HepG2 (cell line): ENCODE data around the gene MAPRE3. TPM values are rescaled to one million over a fixed set of nuclear protein-coding genes. Genes with fewer than 3 reads are reported as not detected.

Experiments used
- ASH2L ChIP-seq: fragments of 300-600, 200-600 bp; sonication (generic); IDR thresholded peaks from 2 replicates; pipeline ENCODE4 v1.7.0; 2017; ENCODE audit warnings: low read depth, mild to moderate bottlenecking, moderate library complexity, mixed read lengths, low read length; ENCODE audit not compliant: insufficient read length
- ATF5 ChIP-seq: sonication (generic); formaldehyde crosslinking; IDR thresholded peaks from 2 replicates; pipeline ENCODE4 v1.4.0; 2020; ENCODE audit warnings: mild to moderate bottlenecking, low read depth, missing genetic modification reagents
- BCL6 ChIP-seq: IDR thresholded peaks from 2 replicates; pipeline ENCODE4 v1.6.1; 2016; ENCODE audit warnings: missing genetic modification reagents, missing compliant biosample characterization
- CBX2 ChIP-seq, 2 experiments: fragments of 200-600 bp in 1 of 2; sonication (generic); formaldehyde crosslinking in 1 of 2; IDR thresholded peaks; 2 replicates each; pipeline versions ENCODE4 v1.7.0 to v1.8.1; 2018 to 2022; ENCODE audit warnings: low read depth in 2 of 2, low read length in 1 of 2, mild to moderate bottlenecking in 1 of 2, missing genetic modification reagents in 1 of 2
- GLI4 ChIP-seq: sonication (generic); formaldehyde crosslinking; IDR thresholded peaks from 2 replicates; pipeline ENCODE4 v1.5.1; 2020; ENCODE audit warnings: missing genetic modification reagents, mild to moderate bottlenecking, moderate library complexity, borderline replicate concordance
- LCORL ChIP-seq, 2 experiments: fragments of 450-650 bp in 1 of 2; sonication (generic) in 1 of 2; formaldehyde crosslinking in 1 of 2; IDR thresholded peaks; 2 replicates each; pipeline versions ENCODE4 v1.5.0 to v1.6.1; 2017 to 2020; ENCODE audit warnings: antibody characterized with exemption in 1 of 2, missing genetic modification reagents in 1 of 2
- NFYB ChIP-seq: sonication (generic); formaldehyde crosslinking; IDR thresholded peaks from 2 replicates; pipeline ENCODE4 v1.4.0; 2020; ENCODE audit warnings: missing genetic modification reagents
- PHF20 ChIP-seq: sonication (generic); formaldehyde crosslinking; IDR thresholded peaks from 2 replicates; pipeline ENCODE4 v1.5.0; 2020; ENCODE audit warnings: mild to moderate bottlenecking, missing genetic modification reagents
- RELA ChIP-seq: sonication (generic); formaldehyde crosslinking; IDR thresholded peaks from 2 replicates; pipeline ENCODE4 v1.4.0; 2020; ENCODE audit warnings: missing genetic modification reagents
- SAP130 ChIP-seq: IDR thresholded peaks from 2 replicates; pipeline ENCODE4 v1.6.1; 2016; ENCODE audit warnings: low read depth
- SP4 ChIP-seq: sonication (generic); formaldehyde crosslinking; IDR thresholded peaks from 2 replicates; pipeline ENCODE4 v1.8.1; 2023; ENCODE audit warnings: mild to moderate bottlenecking, missing genetic modification reagents
- TGIF2 ChIP-seq: IDR thresholded peaks from 2 replicates; pipeline ENCODE4 v1.6.1; 2016; ENCODE audit warnings: control low read depth, missing compliant biosample characterization
- ZIK1 ChIP-seq: sonication (generic); formaldehyde crosslinking; IDR thresholded peaks from 2 replicates; pipeline ENCODE4 v1.5.0; 2020; ENCODE audit warnings: mild to moderate bottlenecking, low read depth, missing genetic modification reagents, borderline replicate concordance
- ZNF10 ChIP-seq: sonication (generic); formaldehyde crosslinking; IDR thresholded peaks from 2 replicates; pipeline ENCODE4 v1.4.0; 2020; ENCODE audit warnings: mild to moderate bottlenecking, low read depth, missing genetic modification reagents, borderline replicate concordance
- ZNF230 ChIP-seq: sonication (generic); formaldehyde crosslinking; IDR thresholded peaks from 2 replicates; pipeline ENCODE4 v1.4.0; 2020; ENCODE audit warnings: mild to moderate bottlenecking, missing genetic modification reagents
- ZNF296 ChIP-seq: sonication (generic); formaldehyde crosslinking; conservative IDR thresholded peaks from 2 replicates; pipeline ENCODE4 v1.5.0; 2020; ENCODE audit warnings: mild to moderate bottlenecking, missing genetic modification reagents
- ZNF530 ChIP-seq: sonication (generic); formaldehyde crosslinking; IDR thresholded peaks from 2 replicates; pipeline ENCODE4 v1.5.0; 2020; ENCODE audit warnings: low read depth, mild to moderate bottlenecking, missing genetic modification reagents
- ZNF558 ChIP-seq: sonication (generic); formaldehyde crosslinking; IDR thresholded peaks from 2 replicates; pipeline ENCODE4 v1.9.0; 2022; ENCODE audit warnings: mild to moderate bottlenecking, missing genetic modification reagents, borderline replicate concordance
- ZNF737 ChIP-seq: sonication (generic); formaldehyde crosslinking; IDR thresholded peaks from 2 replicates; pipeline ENCODE4 v1.5.0; 2020; ENCODE audit warnings: missing genetic modification reagents, mild to moderate bottlenecking, borderline replicate concordance
- ZNF740 ChIP-seq: sonication (generic); formaldehyde crosslinking; IDR thresholded peaks from 2 replicates; pipeline ENCODE4 v1.4.0; 2020; ENCODE audit warnings: missing genetic modification reagents
- polyA plus RNA-seq, 8 experiments: library from polyadenylated mRNA; depleted of rRNA in 3 of 8; stranded (reverse) in 7 of 8; unstranded in 1 of 8; fragments of >200 nt; fragmentation: Illumina TruSeq in 4 of 8; extraction: Trizol in 4 of 8; gene quantifications; 2 replicates each; pipeline versions ENCODE4 v1.2.1 to v1.2.3, GENCODE V29; 2011 to 2016; ENCODE audit warnings: low read depth in 4 of 8, missing spikeins in 1 of 8, mixed read lengths in 1 of 8; ENCODE audit not compliant: insufficient read depth in 1 of 8
- total RNA-seq, 5 experiments: library from RNA; depleted of rRNA; stranded (reverse); fragments of >200 nt; fragmentation: Illumina TruSeq; extraction: Trizol; gene quantifications; 2 replicates each; pipeline ENCODE4 v1.2.3, GENCODE V29; 2016; ENCODE audit warnings: low read depth in 1 of 5
- TF ChIP-seq, protein P1 (sequence below): sonication (generic); formaldehyde crosslinking; conservative IDR thresholded peaks from 2 replicates; pipeline ENCODE4 v1.4.0; 2020; ENCODE audit warnings: missing genetic modification reagents
- TF ChIP-seq, protein P2 (sequence below): IDR thresholded peaks from 2 replicates; pipeline ENCODE4 v1.6.1; 2012; ENCODE audit warnings: inconsistent platforms
- TF ChIP-seq, protein P3 (sequence below): sonication (generic); formaldehyde crosslinking; IDR thresholded peaks from 2 replicates; pipeline ENCODE4 v1.5.0; 2020; ENCODE audit warnings: mild to moderate bottlenecking, low read depth, missing genetic modification reagents, borderline replicate concordance
- TF ChIP-seq, protein P4 (sequence below): sonication (generic); formaldehyde crosslinking; IDR thresholded peaks from 2 replicates; pipeline ENCODE4 v1.5.1; 2020; ENCODE audit warnings: missing genetic modification reagents, mild to moderate bottlenecking, borderline replicate concordance

MAPRE3 gene
- total and polyA plus RNA-seq, 2 of the 13 experiments (the other 11 are each of a cell fraction or from before 2014, with no cell fraction given), result 0.31 to 0.91 TPM

GRCh38 chr2:27050996-27051901, 80.8 kb downstream of the MAPRE3 start, which contains the start of gene AGBL5 (continued):
- TF ChIP-seq RELA (CRISPR knock-in tag) (no peak), ZNF740 (CRISPR knock-in tag) (peak; percentile 59; the same call in 1 of the 2 replicates), BCL6 (CRISPR knock-in tag) (peak; percentile 32), LCORL (IDR thresholded peaks at IDR 0.05) (no peak), LCORL (CRISPR knock-in tag; IDR thresholded peaks at IDR 0.05) (peak; percentile 86), ATF5 (CRISPR knock-in tag) (peak; percentile 51; the same call in 1 of the 2 replicates), ZIK1 (peak; percentile 98; the same call in 1 of the 2 replicates), ZNF737 (CRISPR knock-in tag) (peak; percentile 93; the same call in 1 of the 2 replicates), ZNF558 (CRISPR knock-in tag) (peak; percentile 98; the same call in 1 of the 2 replicates), ZNF10 (CRISPR knock-in tag) (no peak), CBX2 (IDR thresholded peaks at IDR 0.05; ENCODE audit: low read depth, low read length) (no peak), CBX2 (CRISPR knock-in tag; IDR thresholded peaks at IDR 0.05; ENCODE audit: low read depth) (peak; percentile 95; the same call in 1 of the 2 replicates), NFYB (peak; percentile 96), GLI4 (CRISPR knock-in tag) (peak; percentile 80), PHF20 (CRISPR knock-in tag) (peak; percentile 82), ZNF530 (peak; percentile 89; the same call in 1 of the 2 replicates), TGIF2 (CRISPR knock-in tag) (peak; percentile 63; the same call in 1 of the 2 replicates), ASH2L (peak; percentile 93), SP4 (CRISPR knock-in tag) (peak; percentile 61; the same call in 1 of the 2 replicates), SAP130 (CRISPR knock-in tag) (peak; percentile 79), ZNF296 (CRISPR knock-in tag) (peak; percentile 88), ZNF230 (peak; percentile 77)
- TF ChIP-seq, protein P1, sequence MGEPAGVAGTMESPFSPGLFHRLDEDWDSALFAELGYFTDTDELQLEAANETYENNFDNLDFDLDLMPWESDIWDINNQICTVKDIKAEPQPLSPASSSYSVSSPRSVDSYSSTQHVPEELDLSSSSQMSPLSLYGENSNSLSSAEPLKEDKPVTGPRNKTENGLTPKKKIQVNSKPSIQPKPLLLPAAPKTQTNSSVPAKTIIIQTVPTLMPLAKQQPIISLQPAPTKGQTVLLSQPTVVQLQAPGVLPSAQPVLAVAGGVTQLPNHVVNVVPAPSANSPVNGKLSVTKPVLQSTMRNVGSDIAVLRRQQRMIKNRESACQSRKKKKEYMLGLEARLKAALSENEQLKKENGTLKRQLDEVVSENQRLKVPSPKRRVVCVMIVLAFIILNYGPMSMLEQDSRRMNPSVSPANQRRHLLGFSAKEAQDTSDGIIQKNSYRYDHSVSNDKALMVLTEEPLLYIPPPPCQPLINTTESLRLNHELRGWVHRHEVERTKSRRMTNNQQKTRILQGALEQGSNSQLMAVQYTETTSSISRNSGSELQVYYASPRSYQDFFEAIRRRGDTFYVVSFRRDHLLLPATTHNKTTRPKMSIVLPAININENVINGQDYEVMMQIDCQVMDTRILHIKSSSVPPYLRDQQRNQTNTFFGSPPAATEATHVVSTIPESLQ (CRISPR knock-in tag), result peak; percentile 74; the same call in 1 of the 2 replicates
- TF ChIP-seq, protein P2, sequence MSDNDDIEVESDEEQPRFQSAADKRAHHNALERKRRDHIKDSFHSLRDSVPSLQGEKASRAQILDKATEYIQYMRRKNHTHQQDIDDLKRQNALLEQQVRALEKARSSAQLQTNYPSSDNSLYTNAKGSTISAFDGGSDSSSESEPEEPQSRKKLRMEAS, result peak; percentile 98
- TF ChIP-seq, protein P3, sequence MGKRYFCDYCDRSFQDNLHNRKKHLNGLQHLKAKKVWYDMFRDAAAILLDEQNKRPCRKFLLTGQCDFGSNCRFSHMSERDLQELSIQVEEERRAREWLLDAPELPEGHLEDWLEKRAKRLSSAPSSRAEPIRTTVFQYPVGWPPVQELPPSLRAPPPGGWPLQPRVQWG, result no peak
- TF ChIP-seq, protein P4, sequence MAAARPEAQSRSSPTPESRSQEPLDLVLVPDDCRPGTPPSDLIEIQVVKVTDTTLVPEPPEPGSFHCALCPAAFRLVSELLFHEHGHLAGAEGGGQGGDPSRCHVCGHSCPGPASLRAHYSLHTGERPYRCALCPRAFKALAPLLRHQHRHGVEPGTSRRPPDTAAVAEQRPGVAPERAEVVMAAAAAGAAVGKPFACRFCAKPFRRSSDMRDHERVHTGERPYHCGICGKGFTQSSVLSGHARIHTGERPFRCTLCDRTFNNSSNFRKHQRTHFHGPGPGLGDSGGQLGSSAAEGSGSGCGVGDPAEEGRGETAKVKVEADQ (CRISPR knock-in tag), result peak; percentile 54; the same call in 1 of the 2 replicates
